ENCODE data around the gene SLC7A6. TPM values are rescaled to one million over a fixed set of nuclear protein-coding genes. Genes with fewer than 3 reads are reported as not detected.
A peak's percentile ranks its signal among the peaks of the same experiment; 100 is the strongest.

The SLC7A6 gene
- 27.0 TPM for polyA plus RNA-seq (2013, experiment 1 of 2)
- polyA plus RNA-seq (2013, experiment 2 of 2), result 34.1 TPM

GRCh38 chr16:68264128-68265077 is at the start of gene SLC7A6:
Gene SLC7A6 (plus strand): TSS chr16:68264526. CDS start chr16:68274727, 10,201 bp downstream.
- WGBS, result under 1% methylated on average over 120 of the region's 123 CpGs
- Histone ChIP-seq H3K79me1 (replicated peaks; ENCODE audit: low read length, poor library complexity, severe bottlenecking) (peaks cover 7% of the 10 kb centered on the region), H2AFZ (ENCODE audit: low read depth, low read length) (peak within 1 kb of the TSS; percentile 96), H3K23ac (ENCODE audit: low read length in 2 of 2) (peak within 1 kb of the TSS in 1 of 2 experiments; percentile 92), H3K4ac (ENCODE audit: low read depth in 1 of 2, low read length in 2 of 2) (peak within 1 kb of the TSS; percentile 66 to 92), H3K4me1 (ENCODE audit: control insufficient read depth, insufficient read depth, low read depth, low read length) (peaks cover 24% of the 10 kb centered on the region), H3K18ac (ENCODE audit: low read depth in 1 of 2, low read length in 2 of 2) (peak within 1 kb of the TSS; percentile 95 to 100), H3K4me2 (ENCODE audit: low read length, poor library complexity, severe bottlenecking) (peak within 1 kb of the TSS; percentile 78), H2BK15ac (ENCODE audit: low read depth, poor library complexity, severe bottlenecking) (peak within 1 kb of the TSS; percentile 97), H2BK5ac (ENCODE audit: low read depth, low read length, poor library complexity, severe bottlenecking) (peak within 1 kb of the TSS; percentile 73), H2BK120ac (ENCODE audit: low read depth, low read length) (peak within 1 kb of the TSS; percentile 87), H3K27me3 (ENCODE audit: control insufficient read depth in 1 of 2, insufficient read depth in 1 of 2, low read length in 2 of 2) (no peaks in the 10 kb centered on the region), H3K14ac (ENCODE audit: low read length in 2 of 2) (peak within 1 kb of the TSS in 1 of 2 experiments; percentile 94), H3K36me3 (ENCODE audit: control insufficient read depth in 1 of 2, insufficient read depth in 2 of 2, low read depth in 1 of 2, low read length in 2 of 2) (peaks cover 18% of the 10 kb centered on the region in 2 experiments), H3K9ac (ENCODE audit: low read length) (peak within 1 kb of the TSS; percentile 96), H3K4me3 (ENCODE audit: insufficient read depth in 1 of 2, low read depth in 1 of 2, low read length in 2 of 2) (peak within 1 kb of the TSS; percentile 96 to 98), H3K27ac (ENCODE audit: low read length, poor library complexity, severe bottlenecking) (peak within 1 kb of the TSS; percentile 90), H2BK12ac (ENCODE audit: low read length in 2 of 2) (peak within 1 kb of the TSS; percentile 69 to 94), H4K91ac (ENCODE audit: low read length) (peak within 1 kb of the TSS; percentile 99), H2AK5ac (ENCODE audit: low read length, severe bottlenecking) (peak within 1 kb of the TSS; percentile 85), H3K9me3 (ENCODE audit: control insufficient read depth, low read length) (no peaks in the 10 kb centered on the region), H4K8ac (ENCODE audit: low read length) (peak within 1 kb of the TSS; percentile 96)
- DNase-seq, result peak; percentile 81

- H3K18ac ChIP-seq (ENCODE audit: low read depth in 1 of 2, low read length in 2 of 2), result no peak overlapping the region
- peaks cover 13% of the 10 kb centered on the region for H3K79me1 ChIP-seq (replicated peaks; ENCODE audit: low read length, poor library complexity, severe bottlenecking)
- H3K23ac ChIP-seq (ENCODE audit: low read length in 2 of 2), result no peak overlapping the region
- no peak overlapping the region for H3K4me2 ChIP-seq (ENCODE audit: low read length, poor library complexity, severe bottlenecking)
- peaks cover 0 to 3% of the 10 kb centered on the region in 2 experiments for H3K36me3 ChIP-seq (ENCODE audit: control insufficient read depth in 1 of 2, insufficient read depth in 2 of 2, low read depth in 1 of 2, low read length in 2 of 2)
- H3K9ac ChIP-seq (ENCODE audit: low read length), result no peak overlapping the region
- H3K14ac ChIP-seq (ENCODE audit: low read length in 2 of 2), result no peak overlapping the region
- H3K9me3 ChIP-seq (ENCODE audit: control insufficient read depth, low read length), result no peaks in the 10 kb centered on the region
- DNase-seq, result no peak
- no peak overlapping the region for H2BK15ac ChIP-seq (ENCODE audit: low read depth, poor library complexity, severe bottlenecking)
- H4K8ac ChIP-seq (ENCODE audit: low read length), result no peak overlapping the region
- H4K91ac ChIP-seq (ENCODE audit: low read length), result no peak overlapping the region
- no peak overlapping the region for H2BK12ac ChIP-seq (ENCODE audit: low read length in 2 of 2)
- H3K27me3 ChIP-seq (ENCODE audit: control insufficient read depth in 1 of 2, insufficient read depth in 1 of 2, low read length in 2 of 2), result no peaks in the 10 kb centered on the region
- no peak overlapping the region for H3K4ac ChIP-seq (ENCODE audit: low read depth in 1 of 2, low read length in 2 of 2)
- H2AK5ac ChIP-seq (ENCODE audit: low read length, severe bottlenecking), result no peak overlapping the region
- WGBS, result 100% methylated on average over 1 of the region's 3 CpGs
- H3K27ac ChIP-seq (ENCODE audit: low read length, poor library complexity, severe bottlenecking), result no peak overlapping the region
- no peak overlapping the region for H2AFZ ChIP-seq (ENCODE audit: low read depth, low read length)
- no peak overlapping the region for H2BK5ac ChIP-seq (ENCODE audit: low read depth, low read length, poor library complexity, severe bottlenecking)
- H2BK120ac ChIP-seq (ENCODE audit: low read depth, low read length), result no peak overlapping the region
- no peak overlapping the region for H3K4me3 ChIP-seq (ENCODE audit: insufficient read depth in 1 of 2, low read depth in 1 of 2, low read length in 2 of 2)
- no peaks in the 10 kb centered on the region for H3K4me1 ChIP-seq (ENCODE audit: control insufficient read depth, insufficient read depth, low read depth, low read length)
Observed at GRCh38 chr16:68214726-68215125, 49.6 kb upstream of the SLC7A6 start.

- no peak overlapping the region for H2AK5ac ChIP-seq (ENCODE audit: low read length, severe bottlenecking)
- no peak overlapping the region for H3K14ac ChIP-seq (ENCODE audit: low read length in 2 of 2)
- H3K18ac ChIP-seq (ENCODE audit: low read depth in 1 of 2, low read length in 2 of 2), result no peak overlapping the region
- DNase-seq, result no peak
- H2BK15ac ChIP-seq (ENCODE audit: low read depth, poor library complexity, severe bottlenecking), result no peak overlapping the region
- H3K23ac ChIP-seq (ENCODE audit: low read length in 2 of 2), result no peak overlapping the region
- H2BK120ac ChIP-seq (ENCODE audit: low read depth, low read length), result no peak overlapping the region
- no peaks in the 10 kb centered on the region for H3K27me3 ChIP-seq (ENCODE audit: control insufficient read depth in 1 of 2, insufficient read depth in 1 of 2, low read length in 2 of 2)
- no peak overlapping the region for H3K27ac ChIP-seq (ENCODE audit: low read length, poor library complexity, severe bottlenecking)
- H3K9ac ChIP-seq (ENCODE audit: low read length), result no peak overlapping the region
- H4K91ac ChIP-seq (ENCODE audit: low read length), result no peak overlapping the region
- H2AFZ ChIP-seq (ENCODE audit: low read depth, low read length), result no peak overlapping the region
- no peak overlapping the region for H3K4me2 ChIP-seq (ENCODE audit: low read length, poor library complexity, severe bottlenecking)
- no peak overlapping the region for H4K8ac ChIP-seq (ENCODE audit: low read length)
- H2BK12ac ChIP-seq (ENCODE audit: low read length in 2 of 2), result no peak overlapping the region
- H3K4me1 ChIP-seq (ENCODE audit: control insufficient read depth, insufficient read depth, low read depth, low read length), result no peaks in the 10 kb centered on the region
- H3K4ac ChIP-seq (ENCODE audit: low read depth in 1 of 2, low read length in 2 of 2), result no peak overlapping the region
- H3K79me1 ChIP-seq (replicated peaks; ENCODE audit: low read length, poor library complexity, severe bottlenecking), result peaks cover 13% of the 10 kb centered on the region
- H3K36me3 ChIP-seq (ENCODE audit: control insufficient read depth in 1 of 2, insufficient read depth in 2 of 2, low read depth in 1 of 2, low read length in 2 of 2), result peaks cover 0 to 3% of the 10 kb centered on the region in 2 experiments
- WGBS, result 93% methylated on average over 1 of the region's 1 CpG
- H3K4me3 ChIP-seq (ENCODE audit: insufficient read depth in 1 of 2, low read depth in 1 of 2, low read length in 2 of 2), result no peak overlapping the region
- no peaks in the 10 kb centered on the region for H3K9me3 ChIP-seq (ENCODE audit: control insufficient read depth, low read length)
- H2BK5ac ChIP-seq (ENCODE audit: low read depth, low read length, poor library complexity, severe bottlenecking), result no peak overlapping the region
Observed at GRCh38 chr16:68215302-68215701, 49.0 kb upstream of the SLC7A6 start.

- Histone ChIP-seq H2AFZ (ENCODE audit: low read depth, low read length) (no peak overlapping the region), H3K4ac (ENCODE audit: low read depth in 1 of 2, low read length in 2 of 2) (no peak overlapping the region), H3K9ac (ENCODE audit: low read length) (no peak overlapping the region), H3K79me1 (replicated peaks; ENCODE audit: low read length, poor library complexity, severe bottlenecking) (peaks cover 13% of the 10 kb centered on the region), H3K9me3 (ENCODE audit: control insufficient read depth, low read length) (no peaks in the 10 kb centered on the region), H3K27me3 (ENCODE audit: control insufficient read depth in 1 of 2, insufficient read depth in 1 of 2, low read length in 2 of 2) (no peaks in the 10 kb centered on the region), H2BK12ac (ENCODE audit: low read length in 2 of 2) (no peak overlapping the region), H3K36me3 (ENCODE audit: control insufficient read depth in 1 of 2, insufficient read depth in 2 of 2, low read depth in 1 of 2, low read length in 2 of 2) (peaks cover 0 to 4% of the 10 kb centered on the region in 2 experiments), H3K27ac (ENCODE audit: low read length, poor library complexity, severe bottlenecking) (no peak overlapping the region), H2BK120ac (ENCODE audit: low read depth, low read length) (no peak overlapping the region), H3K18ac (ENCODE audit: low read depth in 1 of 2, low read length in 2 of 2) (no peak overlapping the region), H3K4me3 (ENCODE audit: insufficient read depth in 1 of 2, low read depth in 1 of 2, low read length in 2 of 2) (no peak overlapping the region), H3K4me2 (ENCODE audit: low read length, poor library complexity, severe bottlenecking) (no peak overlapping the region), H3K14ac (ENCODE audit: low read length in 2 of 2) (no peak overlapping the region), H3K23ac (ENCODE audit: low read length in 2 of 2) (no peak overlapping the region), H2BK15ac (ENCODE audit: low read depth, poor library complexity, severe bottlenecking) (no peak overlapping the region), H4K91ac (ENCODE audit: low read length) (no peak overlapping the region), H2BK5ac (ENCODE audit: low read depth, low read length, poor library complexity, severe bottlenecking) (no peak overlapping the region), H4K8ac (ENCODE audit: low read length) (no peak overlapping the region), H2AK5ac (ENCODE audit: low read length, severe bottlenecking) (no peak overlapping the region), H3K4me1 (ENCODE audit: control insufficient read depth, insufficient read depth, low read depth, low read length) (no peaks in the 10 kb centered on the region)
- no peak for DNase-seq
- WGBS, result 100% methylated on average over 3 of the region's 3 CpGs
Observed at GRCh38 chr16:68216240-68216639, 48.1 kb upstream of the SLC7A6 start.
